Measurements from ENCODE around the gene PDE7B.

The PDE7B gene

GRCh38 chr6:136087986-136088385, 236.5 kb downstream of the PDE7B start:
- H3K36me3 ChIP-seq (ENCODE audit: insufficient read depth, low read length), result no peaks in the 10 kb centered on the region
- no peaks in the 10 kb centered on the region for H3K27me3 ChIP-seq (ENCODE audit: insufficient read depth, low read length)
- no peak overlapping the region for H3K9ac ChIP-seq (ENCODE audit: low read length)
- H3K9me3 ChIP-seq (ENCODE audit: low read length), result no peaks in the 10 kb centered on the region
- H3K79me2 ChIP-seq (ENCODE audit: insufficient read depth, low read length), result no peaks in the 10 kb centered on the region
- H3K4me1 ChIP-seq (ENCODE audit: insufficient read depth, low read length, severe bottlenecking), result no peaks in the 10 kb centered on the region
- H3K4me2 ChIP-seq (ENCODE audit: low read length), result no peak overlapping the region
- H3K27ac ChIP-seq (ENCODE audit: low read depth, low read length, poor library complexity, severe bottlenecking), result no peak overlapping the region
- TF ChIP-seq CTCF (IDR thresholded peaks at IDR 0.05; ENCODE audit: low read length), result no peak
- TF ChIP-seq EZH2 (IDR thresholded peaks at IDR 0.05; ENCODE audit: borderline replicate concordance, low read length), result no peak
- H3K4me3 ChIP-seq (ENCODE audit: low read depth, low read length, poor library complexity, severe bottlenecking), result no peak overlapping the region
- H3K9me2 ChIP-seq (ENCODE audit: low read depth, low read length), result no peaks in the 10 kb centered on the region
- H2AFZ ChIP-seq (ENCODE audit: low read length), result no peak overlapping the region
- H3F3A ChIP-seq (ENCODE audit: insufficient read depth, low read length), result no peaks in the 10 kb centered on the region
- no peaks in the 10 kb centered on the region for H4K20me1 ChIP-seq (ENCODE audit: insufficient read depth, low read length)

- no peak for TF ChIP-seq EZH2 (IDR thresholded peaks at IDR 0.05; ENCODE audit: borderline replicate concordance, low read length)
- TF ChIP-seq CTCF (IDR thresholded peaks at IDR 0.05; ENCODE audit: low read length), result no peak
These were observed 237.2 kb downstream of the PDE7B start for GRCh38 chr6:136088693-136089092.

GRCh38 chr6:136089876-136090275, 238.4 kb downstream of the PDE7B start:
- H3K4me2 ChIP-seq (ENCODE audit: low read length), result no peak overlapping the region
- no peaks in the 10 kb centered on the region for H3F3A ChIP-seq (ENCODE audit: insufficient read depth, low read length)
- H3K9ac ChIP-seq (ENCODE audit: low read length), result no peak overlapping the region
- H3K4me3 ChIP-seq (ENCODE audit: low read depth, low read length, poor library complexity, severe bottlenecking), result no peak overlapping the region
- TF ChIP-seq CTCF (IDR thresholded peaks at IDR 0.05; ENCODE audit: low read length) (no peak), EZH2 (IDR thresholded peaks at IDR 0.05; ENCODE audit: borderline replicate concordance, low read length) (no peak)
- no peaks in the 10 kb centered on the region for H3K9me3 ChIP-seq (ENCODE audit: low read length)
- H2AFZ ChIP-seq (ENCODE audit: low read length), result no peak overlapping the region
- no peaks in the 10 kb centered on the region for H3K36me3 ChIP-seq (ENCODE audit: insufficient read depth, low read length)
- no peaks in the 10 kb centered on the region for H3K4me1 ChIP-seq (ENCODE audit: insufficient read depth, low read length, severe bottlenecking)
- no peaks in the 10 kb centered on the region for H4K20me1 ChIP-seq (ENCODE audit: insufficient read depth, low read length)
- no peaks in the 10 kb centered on the region for H3K79me2 ChIP-seq (ENCODE audit: insufficient read depth, low read length)
- H3K9me2 ChIP-seq (ENCODE audit: low read depth, low read length), result no peaks in the 10 kb centered on the region
- no peaks in the 10 kb centered on the region for H3K27me3 ChIP-seq (ENCODE audit: insufficient read depth, low read length)
- H3K27ac ChIP-seq (ENCODE audit: low read depth, low read length, poor library complexity, severe bottlenecking), result no peak overlapping the region

More at GRCh38 chr6:136088693-136089092, 237.2 kb downstream of the PDE7B start:
- Histone ChIP-seq H3K27ac (ENCODE audit: low read depth, low read length, poor library complexity, severe bottlenecking) (no peak overlapping the region), H2AFZ (ENCODE audit: low read length) (no peak overlapping the region), H3K36me3 (ENCODE audit: insufficient read depth, low read length) (no peaks in the 10 kb centered on the region), H3K79me2 (ENCODE audit: insufficient read depth, low read length) (no peaks in the 10 kb centered on the region), H3K4me1 (ENCODE audit: insufficient read depth, low read length, severe bottlenecking) (no peaks in the 10 kb centered on the region), H4K20me1 (ENCODE audit: insufficient read depth, low read length) (no peaks in the 10 kb centered on the region), H3F3A (ENCODE audit: insufficient read depth, low read length) (no peaks in the 10 kb centered on the region), H3K4me2 (ENCODE audit: low read length) (no peak overlapping the region), H3K9ac (ENCODE audit: low read length) (no peak overlapping the region), H3K4me3 (ENCODE audit: low read depth, low read length, poor library complexity, severe bottlenecking) (no peak overlapping the region), H3K9me2 (ENCODE audit: low read depth, low read length) (no peaks in the 10 kb centered on the region), H3K27me3 (ENCODE audit: insufficient read depth, low read length) (no peaks in the 10 kb centered on the region), H3K9me3 (ENCODE audit: low read length) (no peaks in the 10 kb centered on the region)

Data from OCI-LY1 (cell line).